HFF-Myc (cell line): ENCODE results near the gene LELP1.
"Not testable (repeated sequence)": the region's sequence is repeated elsewhere in the genome, so short reads cannot be mapped to it uniquely, and the experiment has no call there.

Experiments
- DNase-seq: peaks from one replicate; pipeline ENCODE4 v3.0.0-alpha.2; 2011; ENCODE audit warnings: low read depth; ENCODE audit errors: extremely low read depth
- H3K4me3 ChIP-seq: replicated peaks from 2 replicates; pipeline ENCODE4 v1.5.1; 2011; ENCODE audit warnings: low read depth, mild to moderate bottlenecking, control low read depth, low read length
- CTCF ChIP-seq: IDR thresholded peaks from 2 replicates; pipeline ENCODE4 v1.5.1; 2012; ENCODE audit warnings: mild to moderate bottlenecking, low read depth, low read length, control low read depth; ENCODE audit errors: missing control alignments

The LELP1 gene

GRCh38 chr1:153228491-153228890 lies 25.3 kb downstream of the LELP1 start:
- no peak for DNase-seq
- no peak overlapping the region for H3K4me3 ChIP-seq
- no peak for TF ChIP-seq CTCF

- TF ChIP-seq CTCF = peak; percentile 53
- not testable (repeated sequence) for DNase-seq, H3K4me3 ChIP-seq
These were observed 26.0 kb downstream of the LELP1 start for GRCh38 chr1:153229076-153229829.

GRCh38 chr1:153231363-153231762 lies 28.1 kb downstream of the LELP1 start:
- no peak overlapping the region for H3K4me3 ChIP-seq
- no peak for DNase-seq
- TF ChIP-seq CTCF = no peak

GRCh38 chr1:153231785-153232184 lies 28.6 kb downstream of the LELP1 start:
- no peak for DNase-seq
- H3K4me3 ChIP-seq = no peak overlapping the region
- TF ChIP-seq CTCF = no peak

- DNase-seq = no peak
- H3K4me3 ChIP-seq = no peak overlapping the region
- no peak for TF ChIP-seq CTCF
These were observed 29.3 kb downstream of the LELP1 start for GRCh38 chr1:153232553-153232952.

- DNase-seq = no peak
- no peak for TF ChIP-seq CTCF
- H3K4me3 ChIP-seq = no peak overlapping the region
These were observed 30.2 kb downstream of the LELP1 start for GRCh38 chr1:153233448-153233847.

GRCh38 chr1:153238527-153238926 lies 35.3 kb downstream of the LELP1 start:
- no peak for DNase-seq
- no peak for TF ChIP-seq CTCF
- H3K4me3 ChIP-seq = no peak overlapping the region
